A673 (cell line): Measurements from ENCODE around the gene MITF. TPM values are rescaled to one million over a fixed set of nuclear protein-coding genes. Genes with fewer than 3 reads are reported as not detected.

ENCODE experiments used
- BruUV-seq: library from RNA; stranded (reverse); fragments of 400-500 nt; replicated peaks from 2 replicates; lab custom pipeline; 2021; lab: Mats Ljungman, UMichigan
- CTCF ChIA-PET: fragments of 300-600 bp; sonication (Branson Sonifier 250); formaldehyde crosslinking; loops from one replicate; lab custom pipeline; 2022; ENCODE audit warnings: antibody characterized with exemption; lab: Charles Lee
- POLR2A ChIA-PET: fragments of 300-600 bp; sonication (Branson Sonifier 250); formaldehyde crosslinking; loops from one replicate; lab custom pipeline; 2022; ENCODE audit warnings: antibody characterized with exemption; ENCODE audit not compliant: low non-redundant PET; lab: Charles Lee
- DNase-seq: peaks from one replicate; pipeline ENCODE4 v3.0.0-alpha.2; 2015; ENCODE audit warnings: low spot score
- H3K27ac ChIP-seq: fragments of 200-600 bp; sonication (generic); 2 replicates; pipeline ENCODE4 v1.5.1; 2016; ENCODE audit warnings: mixed run types, low read depth, mild to moderate bottlenecking, mixed read lengths, antibody characterized with exemption, low read length; ENCODE audit not compliant: poor library complexity, severe bottlenecking
- H3K27me3 ChIP-seq: fragments of 200-600 bp; sonication (generic); replicated peaks from 2 replicates; pipeline ENCODE4 v1.6.1; 2017; ENCODE audit warnings: mixed run types, low read depth, mild to moderate bottlenecking, mixed read lengths, antibody characterized with exemption, low read length; ENCODE audit not compliant: insufficient read depth, poor library complexity
- H3K36me3 ChIP-seq: fragments of 200-600 bp; sonication (generic); 2 replicates; pipeline ENCODE4 v1.6.1; 2016; ENCODE audit warnings: mixed run types, mild to moderate bottlenecking, mixed read lengths, antibody characterized with exemption, low read length; ENCODE audit not compliant: insufficient read depth, poor library complexity, severe bottlenecking
- H3K4me1 ChIP-seq: fragments of 200-600 bp; sonication (generic); 2 replicates; pipeline ENCODE4 v1.6.1; 2017; ENCODE audit warnings: mixed run types, mild to moderate bottlenecking, mixed read lengths, antibody characterized with exemption, low read length; ENCODE audit not compliant: insufficient read depth, poor library complexity, severe bottlenecking
- H3K4me3 ChIP-seq: fragments of 200-600 bp; sonication (generic); 2 replicates; pipeline ENCODE4 v1.5.1; 2016; ENCODE audit warnings: low read depth, mixed run types, mild to moderate bottlenecking, mixed read lengths, low read length; ENCODE audit not compliant: poor library complexity, severe bottlenecking
- H3K9me3 ChIP-seq: fragments of 200-600 bp; sonication (generic); 2 replicates; pipeline ENCODE4 v1.6.1; 2016; ENCODE audit warnings: mixed run types, low read depth, mild to moderate bottlenecking, mixed read lengths, antibody characterized with exemption, low read length; ENCODE audit not compliant: poor library complexity, severe bottlenecking
- EZH2 ChIP-seq: fragments of 200-600 bp; sonication (generic); IDR thresholded peaks from 2 replicates; pipeline ENCODE4 v1.6.1; 2017; ENCODE audit warnings: borderline replicate concordance, low read depth, mild to moderate bottlenecking, mixed read lengths, antibody characterized with exemption, low read length; ENCODE audit not compliant: poor library complexity, severe bottlenecking
- intact Hi-C: fragments of 100-400 bp; cut with micrococcal nuclease; formaldehyde crosslinking; loops from one replicate; pipeline ENCODE4 v1.10.0; 2022; ENCODE audit not compliant: unreplicated experiment
- total RNA-seq: library from RNA; stranded (reverse); gene quantifications from 2 replicates; pipeline ENCODE4 v1.2.3, GENCODE V29; 2021
- TF ChIP-seq, protein P1 (sequence below): fragments of 300-800, 200-600 bp; sonication (generic); conservative IDR thresholded peaks from 2 replicates; pipeline ENCODE4 v1.5.1; 2017; ENCODE audit warnings: low read depth, mild to moderate bottlenecking, antibody characterized with exemption, low read length, moderate library complexity, mixed read lengths

MITF gene
- total RNA-seq, 1 experiment from 2014 or later, result 0.52 TPM

DNA sequence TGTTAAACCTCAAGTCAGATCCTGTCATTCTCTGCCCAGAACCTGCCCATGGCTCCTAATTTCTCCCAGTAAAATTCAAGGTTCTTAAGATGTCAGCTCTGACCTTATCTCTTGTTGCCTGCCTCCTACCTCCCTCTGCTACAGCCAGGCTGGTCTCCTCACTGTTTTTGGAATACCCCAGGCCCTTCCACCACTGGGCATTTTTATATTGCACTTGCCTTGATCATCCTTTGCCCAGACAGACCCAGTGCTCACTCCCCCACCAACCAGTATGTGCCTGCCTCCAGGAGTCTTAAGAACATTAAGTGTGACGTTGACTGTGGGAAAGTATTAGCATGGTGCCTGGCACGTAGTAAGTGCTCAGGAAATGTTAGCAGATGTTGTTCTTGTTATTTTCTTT lies 3.1 kb downstream of the MITF start:
- ChIA-PET CTCF (no interaction called here), POLR2A (no interaction called here)
- intact Hi-C loops, result no loop called here
- BruUV-seq, result no TSS peak
- no peak for TF ChIP-seq EZH2
- TF ChIP-seq, protein P1, sequence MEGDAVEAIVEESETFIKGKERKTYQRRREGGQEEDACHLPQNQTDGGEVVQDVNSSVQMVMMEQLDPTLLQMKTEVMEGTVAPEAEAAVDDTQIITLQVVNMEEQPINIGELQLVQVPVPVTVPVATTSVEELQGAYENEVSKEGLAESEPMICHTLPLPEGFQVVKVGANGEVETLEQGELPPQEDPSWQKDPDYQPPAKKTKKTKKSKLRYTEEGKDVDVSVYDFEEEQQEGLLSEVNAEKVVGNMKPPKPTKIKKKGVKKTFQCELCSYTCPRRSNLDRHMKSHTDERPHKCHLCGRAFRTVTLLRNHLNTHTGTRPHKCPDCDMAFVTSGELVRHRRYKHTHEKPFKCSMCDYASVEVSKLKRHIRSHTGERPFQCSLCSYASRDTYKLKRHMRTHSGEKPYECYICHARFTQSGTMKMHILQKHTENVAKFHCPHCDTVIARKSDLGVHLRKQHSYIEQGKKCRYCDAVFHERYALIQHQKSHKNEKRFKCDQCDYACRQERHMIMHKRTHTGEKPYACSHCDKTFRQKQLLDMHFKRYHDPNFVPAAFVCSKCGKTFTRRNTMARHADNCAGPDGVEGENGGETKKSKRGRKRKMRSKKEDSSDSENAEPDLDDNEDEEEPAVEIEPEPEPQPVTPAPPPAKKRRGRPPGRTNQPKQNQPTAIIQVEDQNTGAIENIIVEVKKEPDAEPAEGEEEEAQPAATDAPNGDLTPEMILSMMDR, result no peak
- Histone ChIP-seq H3K4me3 (no peak overlapping the region), H3K27ac (no peak overlapping the region), H3K36me3 (no peaks in the 10 kb centered on the region), H3K9me3 (no peaks in the 10 kb centered on the region), H3K27me3 (no peaks in the 10 kb centered on the region), H3K4me1 (no peaks in the 10 kb centered on the region)
- no peak for DNase-seq

DNA sequence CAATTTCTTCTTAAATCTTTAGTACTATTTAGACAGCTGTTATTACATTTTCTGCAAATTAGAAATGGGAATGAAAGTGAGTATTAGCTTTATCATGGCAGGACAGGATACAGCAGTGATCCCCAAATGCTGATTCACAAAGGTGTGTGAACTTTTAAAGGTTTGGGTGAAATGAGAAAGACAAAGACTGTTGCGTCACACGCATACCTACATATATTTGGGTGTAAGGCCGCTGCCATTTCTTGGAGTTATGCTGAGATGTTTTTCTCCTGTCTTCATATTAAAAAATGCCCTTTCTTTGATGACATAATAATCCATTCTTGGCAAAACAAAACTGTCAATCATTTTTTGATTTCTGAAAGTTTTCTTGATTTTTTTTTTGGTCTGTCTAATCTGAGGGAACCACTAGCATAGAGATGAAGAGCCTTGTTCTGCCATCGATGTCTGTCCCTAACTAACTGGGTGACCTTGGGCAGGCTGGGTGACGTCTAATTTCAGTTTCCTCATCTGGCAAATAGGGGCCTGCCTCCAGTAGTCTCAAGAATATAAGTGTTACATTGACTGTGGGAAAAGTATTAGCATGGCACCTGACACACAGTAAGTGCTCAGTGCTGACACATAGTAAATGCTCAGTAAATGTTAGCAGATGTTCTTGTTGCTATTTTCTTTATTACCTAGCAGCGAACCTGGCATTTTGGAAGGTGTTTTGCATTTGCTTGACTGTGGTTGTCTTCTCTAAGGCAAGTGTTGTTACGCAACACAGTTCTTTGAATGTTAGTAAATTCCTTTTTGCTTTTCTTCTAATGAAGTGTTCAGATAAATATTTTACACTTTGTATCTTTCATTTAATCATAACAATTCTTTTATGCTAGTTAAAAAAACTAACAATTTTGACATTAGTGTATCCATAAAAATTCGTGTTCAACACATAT lies 5.0 kb downstream of the MITF start:
- Histone ChIP-seq H3K36me3 (no peaks in the 10 kb centered on the region), H3K4me1 (no peaks in the 10 kb centered on the region), H3K4me3 (no peak overlapping the region), H3K27ac (no peak overlapping the region), H3K9me3 (no peaks in the 10 kb centered on the region), H3K27me3 (no peaks in the 10 kb centered on the region)
- CTCF ChIA-PET, result no interaction called here
- TF ChIP-seq, protein P1, result no peak
- no peak for TF ChIP-seq EZH2
- intact Hi-C loops, result no loop called here
- BruUV-seq, result no TSS peak
- POLR2A ChIA-PET, result no interaction called here
- DNase-seq, result no peak

- TF ChIP-seq, protein P1, result no peak
- TF ChIP-seq EZH2, result no peak
- DNase-seq, result no peak
- no peaks in the 10 kb centered on the region for H3K27me3 ChIP-seq
- CTCF ChIA-PET, result no interaction called here
- H3K27ac ChIP-seq, result no peak overlapping the region
- no peaks in the 10 kb centered on the region for H3K36me3 ChIP-seq
- intact Hi-C loops, result no loop called here
- POLR2A ChIA-PET, result no interaction called here
- BruUV-seq, result no TSS peak
- H3K4me1 ChIP-seq, result no peaks in the 10 kb centered on the region
- H3K4me3 ChIP-seq, result no peak overlapping the region
- H3K9me3 ChIP-seq, result no peaks in the 10 kb centered on the region
Observed at GRCh38 chr3:69745505-69745904, 6.2 kb downstream of the MITF start.
